MCF 10A (cell line): Measurements from ENCODE around the gene ENO1. TPM values are rescaled to one million over a fixed set of nuclear protein-coding genes. Genes with fewer than 3 reads are reported as not detected.

ENCODE experiments used
- BruUV-seq: library from RNA; stranded (reverse); fragments of 400-500 nt; replicated peaks from 2 replicates; lab custom pipeline; 2021; lab: Mats Ljungman, UMichigan
- CTCF ChIA-PET: fragments of 300-600 bp; sonication (Branson Sonifier 250); formaldehyde crosslinking; extraction: SDS; loops from one replicate; lab custom pipeline; 2021; ENCODE audit warnings: antibody characterized with exemption, inconsistent platforms; lab: Yijun Ruan, JAX
- POLR2A ChIA-PET: fragments of 300-600, 350-650 bp; sonication (Branson Sonifier 250); formaldehyde crosslinking; extraction: SDS; loops from one replicate; lab custom pipeline; 2020; ENCODE audit warnings: antibody characterized with exemption, inconsistent platforms; lab: Yijun Ruan, JAX
- DNase-seq: peaks from one replicate; pipeline ENCODE4 v3.0.0-alpha.2; 2018; ENCODE audit not compliant: unreplicated experiment
- H3K27ac Mint-ChIP-seq: one replicate; pipeline ENCODE4 v1.8.0; 2022; ENCODE audit warnings: mild to moderate bottlenecking, low read depth, mixed read lengths; ENCODE audit not compliant: unreplicated experiment
- H3K27me3 Mint-ChIP-seq: one replicate; pipeline ENCODE4 v1.8.0; 2022; ENCODE audit warnings: mixed read lengths; ENCODE audit not compliant: insufficient read depth, unreplicated experiment
- H3K36me3 Mint-ChIP-seq: one replicate; pipeline ENCODE4 v1.8.0; 2022; ENCODE audit warnings: mild to moderate bottlenecking, moderate library complexity, mixed read lengths; ENCODE audit not compliant: insufficient read depth, unreplicated experiment
- H3K4me1 Mint-ChIP-seq: one replicate; pipeline ENCODE4 v1.8.0; 2022; ENCODE audit warnings: mixed read lengths; ENCODE audit not compliant: insufficient read depth, unreplicated experiment
- H3K4me3 Mint-ChIP-seq: one replicate; pipeline ENCODE4 v1.8.0; 2022; ENCODE audit warnings: mild to moderate bottlenecking, moderate library complexity, mixed read lengths; ENCODE audit not compliant: unreplicated experiment
- H3K9me3 Mint-ChIP-seq: one replicate; pipeline ENCODE4 v1.8.0; 2022; ENCODE audit warnings: mixed read lengths; ENCODE audit not compliant: unreplicated experiment
- intact Hi-C: fragments of 100-400 bp; cut with micrococcal nuclease; formaldehyde crosslinking; loops from 2 replicates; pipeline ENCODE4 v1.14.1; 2022
- total RNA-seq: library from RNA; stranded (reverse); gene quantifications from 2 replicates; pipeline ENCODE4 v1.2.3, GENCODE V29; 2022
- TF ChIP-seq, protein P1 (sequence below): fragments of 200-600 bp; IDR thresholded peaks from one replicate; pipeline ENCODE4 v1.8.0; 2022; ENCODE audit warnings: antibody characterized with exemption, mild to moderate bottlenecking; ENCODE audit not compliant: unreplicated experiment

Gene ENO1
- total RNA-seq, 1 experiment from 2014 or later: 2,811 TPM

DNA sequence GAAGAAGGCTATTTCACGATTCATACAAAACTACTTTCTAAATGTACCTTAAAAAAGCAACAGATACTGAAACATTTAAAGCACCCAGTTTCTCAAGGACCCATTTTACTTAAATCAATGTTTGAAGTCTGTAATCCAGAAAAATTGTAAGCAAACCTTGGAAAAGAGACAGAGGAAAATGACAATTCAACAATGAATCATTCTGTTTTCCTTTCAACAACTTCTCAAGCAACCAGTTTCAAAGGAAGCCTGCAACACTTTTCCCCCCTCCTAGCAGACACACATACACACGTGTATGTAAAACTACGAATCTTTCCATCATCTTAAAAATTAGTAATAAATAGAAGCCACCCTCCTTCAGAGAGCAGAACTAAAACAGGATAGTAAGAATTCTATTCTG, 62.2 kb downstream of the ENO1 start:
- Mint-ChIP-seq H3K9me3 (no peaks in the 10 kb centered on the region), H3K27ac (peak overlapping the region; percentile 97), H3K36me3 (peaks cover 6% of the 10 kb centered on the region), H3K27me3 (no peaks in the 10 kb centered on the region), H3K4me3 (peak overlapping the region; percentile 84), H3K4me1 (peaks cover 42% of the 10 kb centered on the region)
- DNase-seq: peak; percentile 46
- intact Hi-C loops: loop anchor here (2.0 to 5.0 kb wide), 2 partner anchors 19 to 114 kb away; no protein-coding TSS in a partner anchor
- TF ChIP-seq, protein P1, sequence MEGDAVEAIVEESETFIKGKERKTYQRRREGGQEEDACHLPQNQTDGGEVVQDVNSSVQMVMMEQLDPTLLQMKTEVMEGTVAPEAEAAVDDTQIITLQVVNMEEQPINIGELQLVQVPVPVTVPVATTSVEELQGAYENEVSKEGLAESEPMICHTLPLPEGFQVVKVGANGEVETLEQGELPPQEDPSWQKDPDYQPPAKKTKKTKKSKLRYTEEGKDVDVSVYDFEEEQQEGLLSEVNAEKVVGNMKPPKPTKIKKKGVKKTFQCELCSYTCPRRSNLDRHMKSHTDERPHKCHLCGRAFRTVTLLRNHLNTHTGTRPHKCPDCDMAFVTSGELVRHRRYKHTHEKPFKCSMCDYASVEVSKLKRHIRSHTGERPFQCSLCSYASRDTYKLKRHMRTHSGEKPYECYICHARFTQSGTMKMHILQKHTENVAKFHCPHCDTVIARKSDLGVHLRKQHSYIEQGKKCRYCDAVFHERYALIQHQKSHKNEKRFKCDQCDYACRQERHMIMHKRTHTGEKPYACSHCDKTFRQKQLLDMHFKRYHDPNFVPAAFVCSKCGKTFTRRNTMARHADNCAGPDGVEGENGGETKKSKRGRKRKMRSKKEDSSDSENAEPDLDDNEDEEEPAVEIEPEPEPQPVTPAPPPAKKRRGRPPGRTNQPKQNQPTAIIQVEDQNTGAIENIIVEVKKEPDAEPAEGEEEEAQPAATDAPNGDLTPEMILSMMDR: no peak
- no TSS peak for BruUV-seq
- POLR2A ChIA-PET: interaction anchor here (0.8 to 3.6 kb wide), 15 partner anchors 8 to 237 kb away, joined by 3 to 35 read pairs (median 7); partner anchors contain the start of gene ENO1
- CTCF ChIA-PET: interaction anchor here (0.6 to 2.2 kb wide), 5 partner anchors 14 to 167 kb away, joined by 3 to 12 read pairs (median 4); no protein-coding TSS in a partner anchor

DNA sequence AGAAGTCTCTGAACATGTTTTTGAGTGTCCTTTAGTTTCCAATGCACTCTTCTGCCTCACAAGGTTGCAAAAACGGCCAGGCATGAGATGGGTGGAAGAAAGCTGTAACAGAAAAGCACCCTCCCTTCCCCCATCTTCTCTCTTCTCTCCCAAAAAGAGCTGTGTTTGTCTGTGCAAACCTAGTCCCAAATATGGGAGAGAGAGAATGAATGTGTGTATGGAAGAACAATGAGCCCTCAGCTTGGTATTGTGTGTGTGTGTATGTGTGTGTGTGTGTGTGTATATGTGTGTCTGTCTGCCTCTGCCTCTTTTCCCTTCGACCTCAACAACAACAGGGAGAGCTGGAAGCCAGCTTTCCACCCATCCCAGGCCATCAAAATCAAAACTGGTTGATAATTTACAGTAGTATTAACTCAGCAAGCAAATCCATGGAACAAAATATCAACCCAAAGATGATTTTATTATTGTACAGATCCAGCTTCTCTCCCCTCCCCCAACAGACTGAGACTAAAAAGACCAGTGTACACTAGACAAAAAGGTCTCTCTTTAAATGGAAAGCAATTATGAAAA, 62.8 kb downstream of the ENO1 start:
- H3K9me3 Mint-ChIP-seq: no peaks in the 10 kb centered on the region
- H3K27me3 Mint-ChIP-seq: no peaks in the 10 kb centered on the region
- H3K4me1 Mint-ChIP-seq: peaks cover 42% of the 10 kb centered on the region
- H3K4me3 Mint-ChIP-seq: peak overlapping the region; percentile 84
- POLR2A ChIA-PET: interaction anchor here (0.6 to 3.6 kb wide), 19 partner anchors 13 to 791 kb away, joined by 3 to 35 read pairs (median 4); partner anchors contain the start of gene ENO1
- intact Hi-C loops: loop anchor here (2.0 to 5.0 kb wide), 2 partner anchors 19 to 113 kb away; no protein-coding TSS in a partner anchor
- TF ChIP-seq, protein P1: no peak
- DNase-seq: peak; percentile 24
- H3K36me3 Mint-ChIP-seq: peaks cover 6% of the 10 kb centered on the region
- BruUV-seq: no TSS peak
- CTCF ChIA-PET: interaction anchor here (0.6 to 2.2 kb wide), 14 partner anchors 12 to 356 kb away, joined by 3 to 12 read pairs (median 4); partner anchors contain the start of gene ENO1
- peak overlapping the region; percentile 97 for H3K27ac Mint-ChIP-seq

DNA sequence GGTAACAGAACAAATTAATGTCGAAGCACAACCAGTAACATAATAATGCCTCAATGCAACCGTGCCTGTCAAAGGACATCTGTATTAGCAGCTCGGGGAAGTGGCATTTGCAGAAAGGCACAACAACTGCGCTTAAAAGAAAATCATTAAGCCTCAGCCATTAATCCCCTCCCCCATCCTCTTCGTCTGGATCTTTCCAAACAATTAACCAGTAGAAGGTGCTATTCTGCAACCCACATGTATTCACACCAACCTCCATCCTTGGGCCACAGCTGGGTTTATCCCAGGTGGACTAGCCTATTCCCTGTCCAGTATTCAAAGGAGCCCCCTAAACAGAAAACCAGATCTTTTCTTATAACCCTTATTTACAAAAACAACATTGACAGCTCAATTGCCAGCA, 63.6 kb downstream of the ENO1 start:
- H3K36me3 Mint-ChIP-seq: peaks cover 6% of the 10 kb centered on the region
- intact Hi-C loops: loop anchor here (5.0 kb wide), 1 partner anchor 113 kb away; no protein-coding TSS in a partner anchor
- peak overlapping the region; percentile 84 for H3K4me3 Mint-ChIP-seq
- TF ChIP-seq, protein P1: peak; percentile 18
- no TSS peak for BruUV-seq
- ChIA-PET CTCF (interaction anchor here (0.6 to 2.2 kb wide), 9 partner anchors 13 to 355 kb away, joined by 3 to 12 read pairs (median 3); partner anchors contain the start of gene ENO1), POLR2A (interaction anchor here (0.6 to 3.6 kb wide), 16 partner anchors 12 to 791 kb away, joined by 3 to 35 read pairs (median 4); partner anchors contain the start of gene ENO1)
- H3K9me3 Mint-ChIP-seq: no peaks in the 10 kb centered on the region
- H3K27ac Mint-ChIP-seq: peak overlapping the region; percentile 97
- H3K4me1 Mint-ChIP-seq: peaks cover 42% of the 10 kb centered on the region
- no peaks in the 10 kb centered on the region for H3K27me3 Mint-ChIP-seq
- peak; percentile 49 for DNase-seq

DNA sequence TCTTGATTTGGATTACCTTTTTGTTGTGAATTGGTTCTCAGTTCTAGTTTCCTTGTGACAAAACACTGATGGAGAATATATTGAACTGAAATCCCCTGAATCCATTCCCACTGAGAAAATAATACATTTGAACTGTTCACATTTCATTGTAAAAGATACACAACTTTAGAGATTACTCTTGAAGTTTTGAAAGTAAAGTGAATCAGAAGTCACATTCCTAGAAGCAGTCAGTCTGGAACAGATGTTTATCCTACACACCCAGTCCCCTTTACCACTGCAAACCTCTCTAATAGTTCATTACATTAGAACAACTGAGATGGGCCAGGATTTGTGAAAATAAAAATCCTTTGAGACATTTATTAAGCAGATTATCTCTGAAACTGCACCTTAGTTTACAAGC, 64.5 kb downstream of the ENO1 start:
- ChIA-PET POLR2A (interaction anchor here (1.2 to 1.8 kb wide), 3 partner anchors 12 to 81 kb away, joined by 3 to 5 read pairs (median 3); no protein-coding TSS in a partner anchor), CTCF (interaction anchor here (1.3 kb wide), 1 partner anchor 87 kb away, joined by 4 read pairs; no protein-coding TSS in a partner anchor)
- H3K36me3 Mint-ChIP-seq: peaks cover 6% of the 10 kb centered on the region
- no peak for DNase-seq
- BruUV-seq: no TSS peak
- H3K27me3 Mint-ChIP-seq: no peaks in the 10 kb centered on the region
- intact Hi-C loops: no loop called here
- H3K9me3 Mint-ChIP-seq: no peaks in the 10 kb centered on the region
- TF ChIP-seq, protein P1: no peak
- H3K4me1 Mint-ChIP-seq: peaks cover 42% of the 10 kb centered on the region
- no peak overlapping the region for H3K27ac Mint-ChIP-seq
- no peak overlapping the region for H3K4me3 Mint-ChIP-seq
